Body of pancreas (tissue), 4 donors: ENCODE data around the gene PXYLP1. TPM values are rescaled to one million over a fixed set of nuclear protein-coding genes. Genes with fewer than 3 reads are reported as not detected.
"Not testable (repeated sequence)": the region's sequence is repeated elsewhere in the genome, so short reads cannot be mapped to it uniquely, and the experiment has no call there.

Source experiments
- ATAC-seq: fragments of 150-250 bp; one replicate; pipeline ENCODE4 v1.9.1; 2016
- DNase-seq, 4 donors: peaks; one replicate each; pipeline ENCODE4 v3.0.0-alpha.2; 2019
- H3K27ac ChIP-seq, 4 donors: fragments of 200-600 bp; sonication (generic); 1 replicate in 3 of 4; 2 replicates in 1 of 4; pipeline versions ENCODE4 v1.5.1 to v1.6.1; 2016 to 2019; ENCODE audit warnings: mild to moderate bottlenecking in 1 of 4, mixed read lengths in 1 of 4, moderate library complexity in 1 of 4
- H3K27me3 ChIP-seq, 2 donors: fragments of 200-600 bp; sonication (generic); one replicate each; pipeline ENCODE4 v1.6.0; 2016; ENCODE audit warnings: mild to moderate bottlenecking in 1 of 2
- H3K36me3 ChIP-seq, 2 donors: fragments of 200-600 bp; sonication (generic); replicated peaks in 1 of 2; 2 replicates each; pipeline ENCODE4 v1.5.1; 2016; ENCODE audit warnings: low read depth in 2 of 2; ENCODE audit not compliant: insufficient read depth in 1 of 2
- H3K4me1 ChIP-seq: fragments of 200-600 bp; sonication (generic); one replicate; pipeline ENCODE4 v1.6.0; 2016
- H3K4me3 ChIP-seq, 2 donors: fragments of 200-600 bp; sonication (generic); 1 replicate in 1 of 2; 2 replicates in 1 of 2; pipeline ENCODE4 v1.5.1; 2016 to 2019
- H3K9me3 ChIP-seq, 3 donors: fragments of 200-600 bp; sonication (generic); 1 replicate in 2 of 3; 2 replicates in 1 of 3; pipeline ENCODE4 v1.5.1; 2016
- POLR2A ChIP-seq, 3 donors: fragments of 450-650 bp; IDR thresholded peaks; one replicate each; pipeline ENCODE4 v1.6.1; 2016; ENCODE audit warnings: antibody characterized with exemption in 3 of 3, mild to moderate bottlenecking in 2 of 3
- WGBS, 2 donors: methylation state at CpG; one replicate each; pipeline ENCODE4 v1.1.5; 2017; 5-methylcytosine and 5-hydroxymethylcytosine counted together
- intact Hi-C: fragments of 100-400 bp; cut with DNase I; formaldehyde crosslinking; loops from one replicate; pipeline ENCODE4 v1.15.1; 2023
- total RNA-seq, 2 donors: library from RNA; depleted of rRNA; stranded (reverse); fragments of >200 nt; gene quantifications; one replicate each; pipeline ENCODE4 v1.1.0, GENCODE V29; 2016
- TF ChIP-seq, protein P1 (sequence below), 7 experiments: fragments of 450-650 bp in 4 of 7; fragments of 200-600 bp in 3 of 7; sonication (generic) in 3 of 7; IDR thresholded peaks; one replicate each; pipeline ENCODE4 v1.5.1; 2016 to 2019; ENCODE audit warnings: antibody characterized with exemption in 7 of 7

PXYLP1 gene
- total RNA-seq, 2 donors from 2014 or later = 9.9 to 10.5 TPM

DNA sequence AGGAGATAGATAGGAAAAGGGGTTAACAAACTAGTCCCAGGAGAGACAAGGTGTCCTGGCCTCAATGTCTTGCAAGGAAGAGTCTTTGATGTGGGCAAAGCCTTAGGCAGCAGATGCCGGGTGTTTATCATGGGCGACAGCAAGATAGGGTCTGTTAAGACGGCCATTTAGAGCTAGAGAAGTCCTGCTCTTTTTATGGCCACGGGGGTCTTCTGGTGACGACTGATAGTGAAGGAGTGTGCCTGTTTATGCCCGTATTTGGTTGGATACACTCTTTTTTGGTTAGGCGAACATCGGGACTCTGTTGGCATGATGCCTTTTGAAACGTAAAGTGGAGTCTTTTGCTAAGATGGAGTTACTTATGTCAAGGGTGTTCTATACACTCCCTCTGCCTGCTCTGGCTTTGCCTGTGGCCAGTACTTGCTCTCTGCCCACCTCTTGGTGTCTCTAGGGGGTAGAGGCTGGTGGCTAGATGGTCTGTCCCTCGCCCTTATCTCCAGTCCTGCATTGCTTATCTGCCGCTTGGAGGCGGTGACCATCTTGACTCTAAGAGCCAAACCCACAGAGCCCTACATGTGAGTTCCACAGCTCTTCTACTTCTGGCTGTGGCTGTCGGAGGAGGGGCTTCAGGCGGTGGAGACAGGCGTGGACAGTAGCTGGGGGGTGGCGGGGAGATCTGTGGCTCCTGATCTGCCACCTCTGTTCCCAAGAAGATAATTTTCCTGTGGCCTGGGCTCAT is 80.9 kb downstream of the PXYLP1 start:
- no peak for DNase-seq
- intact Hi-C loops = loop anchor here (10.0 kb wide), 1 partner anchor 142 kb away; no protein-coding TSS in a partner anchor
- no peaks in the 10 kb centered on the region for H3K9me3 ChIP-seq
- H3K4me3 ChIP-seq = peak overlapping the region; percentile 32 to 79
- H3K36me3 ChIP-seq = no peaks in the 10 kb centered on the region
- no peaks in the 10 kb centered on the region for H3K27me3 ChIP-seq
- WGBS, 2 donors = 83 to 91% methylated on average over 14 to 16 of the region's 16 CpGs
- peaks cover 22% of the 10 kb centered on the region for H3K4me1 ChIP-seq
- peak overlapping the region; percentile 41 to 83 (median 76) for H3K27ac ChIP-seq
- TF ChIP-seq, protein P1, sequence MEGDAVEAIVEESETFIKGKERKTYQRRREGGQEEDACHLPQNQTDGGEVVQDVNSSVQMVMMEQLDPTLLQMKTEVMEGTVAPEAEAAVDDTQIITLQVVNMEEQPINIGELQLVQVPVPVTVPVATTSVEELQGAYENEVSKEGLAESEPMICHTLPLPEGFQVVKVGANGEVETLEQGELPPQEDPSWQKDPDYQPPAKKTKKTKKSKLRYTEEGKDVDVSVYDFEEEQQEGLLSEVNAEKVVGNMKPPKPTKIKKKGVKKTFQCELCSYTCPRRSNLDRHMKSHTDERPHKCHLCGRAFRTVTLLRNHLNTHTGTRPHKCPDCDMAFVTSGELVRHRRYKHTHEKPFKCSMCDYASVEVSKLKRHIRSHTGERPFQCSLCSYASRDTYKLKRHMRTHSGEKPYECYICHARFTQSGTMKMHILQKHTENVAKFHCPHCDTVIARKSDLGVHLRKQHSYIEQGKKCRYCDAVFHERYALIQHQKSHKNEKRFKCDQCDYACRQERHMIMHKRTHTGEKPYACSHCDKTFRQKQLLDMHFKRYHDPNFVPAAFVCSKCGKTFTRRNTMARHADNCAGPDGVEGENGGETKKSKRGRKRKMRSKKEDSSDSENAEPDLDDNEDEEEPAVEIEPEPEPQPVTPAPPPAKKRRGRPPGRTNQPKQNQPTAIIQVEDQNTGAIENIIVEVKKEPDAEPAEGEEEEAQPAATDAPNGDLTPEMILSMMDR (IDR thresholded peaks at IDR 0.05) = no peak
- no peak for TF ChIP-seq POLR2A (IDR thresholded peaks at IDR 0.05)
- ATAC-seq = no peak

DNA sequence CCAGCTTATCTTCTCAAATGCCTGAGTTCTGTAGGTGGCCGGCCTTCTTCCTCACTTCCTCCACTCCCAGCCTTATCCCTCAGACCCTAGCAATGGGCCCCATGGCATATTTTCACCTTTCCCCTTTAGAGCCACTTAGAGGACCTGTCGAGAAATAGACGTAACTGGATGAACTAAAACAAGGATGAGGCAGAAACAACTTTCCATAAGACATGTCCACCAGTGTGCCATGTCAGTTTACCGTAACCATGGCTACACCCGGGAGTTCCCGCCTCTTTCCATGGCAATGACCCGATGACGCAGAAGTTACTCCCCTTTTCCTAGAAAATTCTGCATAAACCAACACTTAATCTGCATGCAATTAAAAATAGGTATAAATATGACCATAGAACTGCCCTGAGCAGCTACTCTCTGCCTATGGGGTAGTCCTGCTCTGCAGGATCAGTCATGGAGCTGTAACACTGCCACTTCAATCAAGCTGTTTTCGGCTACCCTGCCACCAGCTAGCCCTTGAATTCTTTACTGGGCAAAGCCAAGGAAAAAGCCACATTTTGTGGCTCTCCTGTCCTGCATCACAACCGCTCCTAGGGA is 81.6 kb downstream of the PXYLP1 start:
- Histone ChIP-seq H3K9me3 (no peaks in the 10 kb centered on the region), H3K4me3 (no peak overlapping the region), H3K27ac (no peak overlapping the region), H3K36me3 (no peaks in the 10 kb centered on the region), H3K4me1 (peaks cover 22% of the 10 kb centered on the region), H3K27me3 (no peaks in the 10 kb centered on the region)
- DNase-seq = no peak
- 93 to 96% methylated on average over 10 of the region's 10 CpGs for WGBS, 2 donors
- intact Hi-C loops = loop anchor here (10.0 kb wide), 1 partner anchor 142 kb away; no protein-coding TSS in a partner anchor
- no peak for ATAC-seq
- TF ChIP-seq, protein P1 (IDR thresholded peaks at IDR 0.05) = no peak
- no peak for TF ChIP-seq POLR2A (IDR thresholded peaks at IDR 0.05)

DNA sequence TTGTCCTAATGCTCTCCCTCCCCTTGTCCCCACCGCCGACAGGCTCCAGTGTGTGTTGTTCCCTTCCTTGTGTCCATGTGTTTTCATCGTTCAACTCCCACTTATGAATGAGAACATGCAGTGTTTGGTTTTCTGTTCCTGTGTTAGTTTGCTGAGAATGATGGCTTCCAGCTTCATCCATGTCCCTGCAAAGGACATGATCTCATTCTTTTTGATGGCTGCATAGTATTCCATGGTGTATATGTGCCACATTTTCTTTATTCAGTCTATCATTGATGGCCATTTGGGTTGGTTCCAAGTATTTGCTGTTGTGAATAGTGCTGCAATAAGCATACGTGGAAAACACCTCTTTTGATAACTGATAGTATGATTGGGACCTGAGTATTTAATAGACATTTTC is 82.8 kb downstream of the PXYLP1 start:
- not testable (repeated sequence) for H3K9me3 ChIP-seq, H3K36me3 ChIP-seq, DNase-seq, H3K27ac ChIP-seq, ATAC-seq, H3K4me3 ChIP-seq, H3K27me3 ChIP-seq
- 83 to 84% methylated on average over 4 of the region's 4 CpGs for WGBS, 2 donors
- peaks cover 15% of the 10 kb centered on the region for H3K4me1 ChIP-seq
- intact Hi-C loops = loop anchor here (10.0 kb wide), 1 partner anchor 140 kb away; no protein-coding TSS in a partner anchor

DNA sequence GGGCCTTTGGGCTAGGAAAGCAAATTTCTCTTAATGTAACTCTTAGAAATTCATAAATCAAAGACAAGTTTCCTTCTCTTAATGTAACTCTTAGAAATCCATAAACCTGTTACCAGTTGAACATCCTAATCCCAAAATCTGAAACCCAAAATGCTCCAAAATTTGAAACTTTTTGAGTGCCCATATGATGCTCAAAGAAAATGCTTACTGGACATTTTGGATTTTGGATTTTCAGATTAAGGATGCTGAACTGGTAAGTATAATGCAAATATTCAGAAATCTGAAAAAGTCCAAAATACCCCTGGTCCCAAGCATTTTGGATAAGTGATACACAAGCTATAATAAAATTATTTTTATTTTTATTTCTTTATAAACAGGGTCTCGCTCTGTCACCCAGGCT is 85.2 kb downstream of the PXYLP1 start:
- no peak for TF ChIP-seq POLR2A (IDR thresholded peaks at IDR 0.05)
- TF ChIP-seq, protein P1 (IDR thresholded peaks at IDR 0.05) = no peak

DNA sequence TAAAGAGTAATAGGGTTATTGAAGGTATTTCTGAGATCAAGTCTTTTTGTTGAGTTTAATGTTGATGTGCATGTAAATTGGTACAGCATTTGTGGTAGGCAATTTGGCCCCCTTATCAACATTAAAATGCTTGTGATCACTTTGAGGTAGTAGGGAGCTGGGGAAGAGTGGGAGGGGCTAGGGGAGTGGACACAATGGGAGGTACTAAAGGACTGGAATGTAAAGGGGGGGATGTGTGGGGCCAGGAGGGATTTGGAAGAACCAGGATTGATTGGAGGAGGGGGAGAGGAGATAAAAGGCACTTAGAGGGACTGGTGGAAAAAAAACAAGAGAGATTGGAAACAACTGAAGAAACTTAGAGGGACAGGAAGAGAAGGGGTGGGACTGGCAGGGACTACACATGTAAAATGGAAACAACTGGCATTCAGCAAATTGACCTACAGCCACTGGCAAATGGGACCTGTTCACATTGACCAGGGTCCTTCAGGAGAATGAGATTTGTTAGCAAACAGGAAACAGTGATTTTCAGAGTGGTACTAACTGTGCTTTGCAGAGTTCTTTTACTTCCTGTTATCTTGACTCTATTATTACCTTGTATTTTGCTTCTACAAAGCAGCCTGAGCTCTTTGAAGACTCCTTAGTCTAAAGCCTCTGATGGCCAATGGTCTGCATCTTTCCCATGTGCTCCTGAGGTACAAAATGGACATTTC is 88.9 kb downstream of the PXYLP1 start:
- intact Hi-C loops = no loop called here
- DNase-seq (no peak), ATAC-seq (no peak)
- Histone ChIP-seq H3K4me1 (peaks cover 22% of the 10 kb centered on the region), H3K27ac (no peak overlapping the region), H3K36me3 (no peaks in the 10 kb centered on the region), H3K27me3 (no peaks in the 10 kb centered on the region), H3K4me3 (no peak overlapping the region), H3K9me3 (no peaks in the 10 kb centered on the region)
- TF ChIP-seq, protein P1 (IDR thresholded peaks at IDR 0.05) = no peak
- TF ChIP-seq POLR2A (IDR thresholded peaks at IDR 0.05) = no peak

More for the DNA sequence above, 85.2 kb downstream of the PXYLP1 start:
- 93 to 94% methylated on average over 1 of the region's 1 CpG for WGBS, 2 donors
- DNase-seq = no peak
- no peak for ATAC-seq
- Histone ChIP-seq H3K27me3 (no peaks in the 10 kb centered on the region), H3K4me3 (no peak overlapping the region), H3K27ac (no peak overlapping the region), H3K36me3 (no peaks in the 10 kb centered on the region), H3K4me1 (peaks cover 9% of the 10 kb centered on the region), H3K9me3 (no peaks in the 10 kb centered on the region)
- intact Hi-C loops = loop anchor here (10.0 kb wide), 1 partner anchor 138 kb away; no protein-coding TSS in a partner anchor
